Measurements from ENCODE around the gene NPHP4. TPM values are rescaled to one million over a fixed set of nuclear protein-coding genes. Genes with fewer than 3 reads are reported as not detected.

NPHP4 gene
- total and polyA plus RNA-seq, 9 of the 15 experiments (the other 6 are each of a cell fraction or from before 2014, with no cell fraction given): 0.52 to 26.2 (median 6.7) TPM

- TF ChIP-seq TEAD4 (IDR thresholded peaks at IDR 0.05; ENCODE audit: low read length): peak; percentile 49
- no peak for TF ChIP-seq TEAD4 (CRISPR knock-in tag; IDR thresholded peaks at IDR 0.05; ENCODE audit: borderline replicate concordance)
- TF ChIP-seq SP1 (CRISPR knock-in tag; IDR thresholded peaks at IDR 0.05): peak; percentile 67
- TF ChIP-seq SMARCE1 (IDR thresholded peaks at IDR 0.05): peak; percentile 83
- TF ChIP-seq ZNF717 (CRISPR knock-in tag; IDR thresholded peaks at IDR 0.05): no peak
- no peak for TF ChIP-seq ETS2 (tag; IDR thresholded peaks at IDR 0.05; ENCODE audit: borderline replicate concordance, poor library complexity, severe bottlenecking)
- TF ChIP-seq FOXK1 (CRISPR knock-in tag; IDR thresholded peaks at IDR 0.05; ENCODE audit: borderline replicate concordance): 0 out of 2 replicates have a peak, but pooled peaks have one; percentile 31
- no peak for TF ChIP-seq ZNF212 (CRISPR knock-in tag; IDR thresholded peaks at IDR 0.05)
- no peak for TF ChIP-seq E2F5 (CRISPR knock-in tag; IDR thresholded peaks at IDR 0.05)
- no peak for TF ChIP-seq ZFP91 (CRISPR knock-in tag; IDR thresholded peaks at IDR 0.05)
- no peak for TF ChIP-seq PTTG1 (tag; IDR thresholded peaks at IDR 0.05; ENCODE audit: low read depth)
- no peak for TF ChIP-seq RBM25 (IDR thresholded peaks at IDR 0.05; ENCODE audit: low read depth, low read length, severe bottlenecking)
- TF ChIP-seq BDP1 (IDR thresholded peaks at IDR 0.05; ENCODE audit: insufficient read depth, insufficient read length): no peak
- TF ChIP-seq ZNF449 (CRISPR knock-in tag; IDR thresholded peaks at IDR 0.05): 0 out of 2 replicates have a peak, but pooled peaks have one; percentile 53
- 0 out of 2 replicates have a peak, but pooled peaks have one; percentile 19 for TF ChIP-seq SPI1 (IDR thresholded peaks at IDR 0.05; ENCODE audit: borderline replicate concordance, low read depth, low read length)
- TF ChIP-seq BHLHE40 (IDR thresholded peaks at IDR 0.05; ENCODE audit: low read length): peak; percentile 79
- TF ChIP-seq DIDO1 (tag; IDR thresholded peaks at IDR 0.05; ENCODE audit: low read depth): no peak
- no peak for TF ChIP-seq CAMTA2 (CRISPR knock-in tag; conservative IDR thresholded peaks at IDR 0.05)
- peak; percentile 60 for TF ChIP-seq MEIS2 (IDR thresholded peaks at IDR 0.05; ENCODE audit: partially characterized antibody)
- no peak for TF ChIP-seq TCF7 (IDR thresholded peaks at IDR 0.05; ENCODE audit: borderline replicate concordance)
- no peak for TF ChIP-seq CBX8 (IDR thresholded peaks at IDR 0.05; ENCODE audit: borderline replicate concordance, extremely low read depth, low read depth, low read length, poor library complexity, severe bottlenecking)
- TF ChIP-seq ZNF23 (CRISPR knock-in tag; IDR thresholded peaks at IDR 0.05): no peak
- TF ChIP-seq YBX1 (IDR thresholded peaks at IDR 0.05): no peak
Measured at GRCh38 chr1:5917591-5918274, 74.5 kb downstream of the NPHP4 start (continued).
